ENCODE measurements around the gene SNRPB2. TPM values are rescaled to one million over a fixed set of nuclear protein-coding genes. Genes with fewer than 3 reads are reported as not detected.

Gene SNRPB2
- total RNA-seq: 62.7 and 63.8 TPM in 2 replicates

GRCh38 chr20:16729565-16730460, at the start of gene SNRPB2:
TSS of gene SNRPB2 (plus strand) at chr20:16730026. CDS start at chr20:16731703, 1,677 bp downstream.

GRCh38 chr20:16748308-16748900, 18.6 kb downstream of the SNRPB2 start, which contains the start of gene OTOR:
TSS of gene OTOR (plus strand) at chr20:16748358. CDS start at chr20:16748402, 44 bp downstream.

Small RNA genes within 50 kb of the gene (small RNA-seq; reads per million reads assigned to genes)
- not detected for gene AL135938.1

Other genes with a start within 250 kb of the SNRPB2 start
- 12.4 and 12.5 TPM in 2 replicates for gene KIF16B, start 156.6 kb upstream of the SNRPB2 start, total RNA-seq
- not detected in 2 replicates for gene OTOR, start 18.3 kb downstream of the SNRPB2 start, total RNA-seq